Lower lobe of right lung (tissue), 2 donors: ENCODE data around the gene NUDC. TPM values are rescaled to one million over a fixed set of nuclear protein-coding genes. Genes with fewer than 3 reads are reported as not detected.

ENCODE experiments used
- ATAC-seq, 2 donors: fragments of 200-7000 bp; cut with Tn5 transposase; one replicate each; pipeline ENCODE4 v1.9.1; 2020 to 2022; ENCODE audit warnings: mild to moderate bottlenecking in 2 of 2, moderate library complexity in 2 of 2
- DNase-seq: peaks from one replicate; pipeline ENCODE4 v3.0.0-alpha.2; 2020
- H3K27ac ChIP-seq: fragments of 200-600 bp; one replicate; pipeline ENCODE4 v1.8.0; 2022
- H3K27me3 ChIP-seq: fragments of 200-600 bp; one replicate; pipeline ENCODE4 v1.8.0; 2022; ENCODE audit warnings: low read depth
- H3K36me3 ChIP-seq: fragments of 200-600 bp; one replicate; pipeline ENCODE4 v1.8.0; 2022; ENCODE audit warnings: mild to moderate bottlenecking
- H3K4me1 ChIP-seq: fragments of 200-600 bp; one replicate; pipeline ENCODE4 v1.8.0; 2022
- H3K4me3 ChIP-seq: fragments of 200-600 bp; one replicate; pipeline ENCODE4 v1.8.0; 2022; ENCODE audit warnings: mild to moderate bottlenecking
- H3K9me3 ChIP-seq: fragments of 200-600 bp; one replicate; pipeline ENCODE4 v1.8.0; 2022
- CTCF ChIP-seq: fragments of 200-600 bp; IDR thresholded peaks from one replicate; pipeline ENCODE4 v1.8.0; 2022; ENCODE audit warnings: antibody characterized with exemption, mild to moderate bottlenecking
- intact Hi-C: fragments of 100-400 bp; cut with DNase I; formaldehyde crosslinking; loops from one replicate; pipeline ENCODE4 v1.11.0; 2022
- total RNA-seq: library from RNA; stranded (reverse); fragmentation: NEBNext Ultra II Directional; extraction: Animal tissue kit (Norgen Biotek cat#: 25700); gene quantifications from one replicate; pipeline ENCODE4 v1.2.1, GENCODE V29; 2021
- donor health status: DM: no; HTN: yes; CAD: no; lungs with severe emphysema.

The NUDC gene
- total RNA-seq, 1 donor from 2014 or later, result 56.7 TPM

GRCh38 chr1:26913754-26914619 is 7.6 kb upstream of the NUDC start, which contains the start of gene NR0B2:
Gene NR0B2, minus strand, starts transcription at chr1:26913975. Its CDS starts 35 bp downstream, at chr1:26913940.
- peaks cover 8% of the 10 kb centered on the region for H3K4me1 ChIP-seq
- H3K36me3 ChIP-seq, result no peaks in the 10 kb centered on the region
- peak within 1 kb of the TSS; percentile 43 for H3K4me3 ChIP-seq
- intact Hi-C loops, result no loop called here
- peak; percentile 90 to 92 for ATAC-seq
- peak; percentile 89 for DNase-seq
- TF ChIP-seq CTCF, result no peak
- no peaks in the 10 kb centered on the region for H3K9me3 ChIP-seq
- no peaks in the 10 kb centered on the region for H3K27me3 ChIP-seq
- peak within 1 kb of the TSS; percentile 84 for H3K27ac ChIP-seq

- ATAC-seq, result peak in 1 of 2 donors; percentile 13
- Histone ChIP-seq H3K4me3 (no peak overlapping the region), H3K9me3 (no peaks in the 10 kb centered on the region), H3K4me1 (peaks cover 4% of the 10 kb centered on the region), H3K27me3 (no peaks in the 10 kb centered on the region), H3K27ac (peak overlapping the region; percentile 84), H3K36me3 (no peaks in the 10 kb centered on the region)
- no peak for TF ChIP-seq CTCF
- DNase-seq, result no peak
- intact Hi-C loops, result no loop called here
These were observed 6.2 kb upstream of the NUDC start for GRCh38 chr1:26915204-26915842.

- DNase-seq (no peak), ATAC-seq (peak; percentile 48 to 62)
- intact Hi-C loops, result no loop called here
- Histone ChIP-seq H3K4me1 (peaks cover 23% of the 10 kb centered on the region), H3K27ac (peak overlapping the region; percentile 93), H3K9me3 (no peaks in the 10 kb centered on the region), H3K4me3 (peak overlapping the region; percentile 100), H3K36me3 (peaks cover 24% of the 10 kb centered on the region), H3K27me3 (no peaks in the 10 kb centered on the region)
- no peak for TF ChIP-seq CTCF
These were observed 410 bp upstream of the NUDC start for GRCh38 chr1:26921126-26921539.

GRCh38 chr1:26922431-26922729 is 837 bp downstream of the NUDC start:
- Histone ChIP-seq H3K4me3 (peak overlapping the region; percentile 100), H3K27ac (peak overlapping the region; percentile 93), H3K36me3 (peaks cover 34% of the 10 kb centered on the region), H3K27me3 (no peaks in the 10 kb centered on the region), H3K4me1 (peaks cover 23% of the 10 kb centered on the region), H3K9me3 (no peaks in the 10 kb centered on the region)
- DNase-seq (no peak), ATAC-seq (no peak)
- intact Hi-C loops, result no loop called here
- no peak for TF ChIP-seq CTCF

GRCh38 chr1:26922901-26923300 is 1.4 kb downstream of the NUDC start:
- ATAC-seq, result no peak
- Histone ChIP-seq H3K4me3 (peak overlapping the region; percentile 100), H3K36me3 (peaks cover 40% of the 10 kb centered on the region), H3K4me1 (peaks cover 23% of the 10 kb centered on the region), H3K27me3 (no peaks in the 10 kb centered on the region), H3K9me3 (no peaks in the 10 kb centered on the region), H3K27ac (no peak overlapping the region)
- TF ChIP-seq CTCF, result no peak
- no peak for DNase-seq
- intact Hi-C loops, result no loop called here
